ENCODE measurements around the gene SHISA9. TPM values are rescaled to one million over a fixed set of nuclear protein-coding genes. Genes with fewer than 3 reads are reported as not detected.

Gene SHISA9
- total RNA-seq, 1 donor from 2014 or later: not detected

- no peak for DNase-seq (ENCODE audit: low spot score)
These were observed 166.2 kb downstream of the SHISA9 start for GRCh38 chr16:13067648-13068047.

DNA sequence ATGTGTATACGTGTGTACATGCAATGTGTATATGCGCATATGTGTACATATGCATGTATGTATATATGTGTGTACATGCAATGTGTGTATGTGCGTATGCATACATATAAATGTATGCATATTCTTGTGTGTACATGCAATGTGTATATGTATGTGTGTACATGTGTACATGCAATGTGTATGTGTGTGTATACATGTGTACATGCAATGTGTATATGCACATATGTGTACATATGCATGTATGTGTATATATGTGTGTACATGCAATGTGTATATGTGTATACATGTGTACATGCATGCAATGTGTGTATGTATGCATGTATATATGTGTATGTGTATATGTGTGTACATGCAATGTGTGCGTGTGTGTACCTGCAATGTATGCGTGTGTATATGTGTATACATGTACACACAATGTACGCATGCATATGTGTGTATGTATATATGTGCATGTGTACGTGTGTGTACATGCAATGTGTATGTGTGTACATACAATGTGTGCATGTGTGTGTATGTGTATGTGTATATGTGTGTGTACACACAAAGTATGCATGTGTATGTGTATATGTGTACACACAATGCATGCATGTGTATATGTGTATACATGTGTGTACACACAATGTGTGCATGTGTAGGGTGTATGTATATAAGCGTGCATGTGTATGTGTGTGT is 167.7 kb downstream of the SHISA9 start:
- DNase-seq (ENCODE audit: low spot score): no peak

DNA sequence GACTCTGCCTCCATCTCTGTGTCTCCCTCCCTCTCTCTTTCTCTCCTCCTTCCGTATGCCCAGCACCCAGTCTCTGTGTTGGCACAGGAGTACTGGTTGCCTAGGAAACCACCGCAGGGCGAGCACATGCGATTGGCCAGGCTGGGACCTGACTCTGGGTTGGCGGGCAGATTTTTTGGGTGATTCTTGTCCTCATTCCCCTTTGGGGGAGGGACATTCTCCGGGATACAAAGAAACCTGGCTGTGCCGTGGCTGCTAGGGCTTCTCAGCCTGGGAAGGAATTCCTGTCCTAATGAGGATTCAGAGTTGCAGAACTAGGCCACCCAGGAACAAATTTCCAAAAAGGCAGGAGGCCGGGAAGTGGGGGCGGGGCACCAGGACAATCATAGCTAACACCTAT is 168.9 kb downstream of the SHISA9 start:
- DNase-seq (ENCODE audit: low spot score): no peak

DNA sequence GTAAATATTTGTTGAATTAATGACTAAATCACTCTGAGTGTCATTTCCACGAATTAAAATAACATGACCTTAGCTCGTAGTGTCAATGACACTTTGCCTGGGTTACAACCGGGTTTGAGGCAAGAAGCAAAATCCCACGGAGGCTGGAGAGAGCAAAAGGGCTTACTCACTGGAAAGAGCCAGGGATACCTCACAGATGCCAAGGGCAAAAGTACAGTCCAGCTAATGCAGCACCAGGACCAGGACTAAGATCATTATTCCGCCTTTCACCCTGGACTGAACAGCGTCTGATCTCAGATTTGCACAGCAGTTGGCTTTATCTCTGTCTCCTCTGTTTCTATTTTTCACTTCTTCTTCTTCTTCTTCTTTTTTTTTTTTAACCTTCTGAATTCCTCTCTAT is 175.5 kb downstream of the SHISA9 start:
- DNase-seq (ENCODE audit: low spot score): no peak

DNA sequence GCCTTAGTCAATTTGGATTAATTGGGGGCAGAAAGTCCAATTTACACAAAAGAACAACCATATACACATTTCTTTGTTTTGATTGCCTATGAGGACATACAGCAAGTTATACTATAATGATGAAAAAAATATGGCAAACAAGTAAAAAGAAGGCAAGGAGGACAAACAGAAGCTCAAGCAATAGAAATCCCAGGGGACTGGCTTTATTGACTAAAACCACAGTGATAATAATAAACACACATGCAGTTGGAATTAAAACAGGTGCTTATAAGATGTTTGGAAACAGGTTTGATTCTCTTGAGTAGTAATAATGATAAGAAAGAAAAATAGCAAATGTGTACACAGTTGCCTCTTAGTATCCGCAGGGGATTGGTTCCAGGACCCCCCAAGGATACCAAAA is 176.4 kb downstream of the SHISA9 start:
- DNase-seq (ENCODE audit: low spot score): no peak

DNA sequence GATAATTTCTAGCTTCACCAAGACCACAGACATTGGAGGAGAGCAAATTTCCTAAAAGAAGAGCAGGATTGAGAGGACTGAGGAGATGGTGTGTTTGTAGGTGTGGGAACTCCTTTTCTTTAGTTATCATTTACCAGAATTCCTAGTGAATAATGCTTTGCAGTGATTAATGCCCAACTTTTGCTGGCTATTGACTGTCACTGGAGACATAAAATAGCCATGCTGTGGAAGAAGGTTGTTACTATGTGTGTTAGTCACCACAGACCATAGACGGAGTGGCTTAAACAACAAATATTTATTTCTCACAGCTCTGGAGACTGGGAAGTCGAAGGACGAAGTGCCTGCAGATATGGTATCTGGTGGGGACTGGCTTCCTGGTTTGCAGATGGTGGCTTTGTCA is 179.1 kb downstream of the SHISA9 start:
- no peak for DNase-seq (ENCODE audit: low spot score)

GRCh38 chr16:13081825-13082331 is 180.5 kb downstream of the SHISA9 start:
- no peak for DNase-seq (ENCODE audit: low spot score)

DNA sequence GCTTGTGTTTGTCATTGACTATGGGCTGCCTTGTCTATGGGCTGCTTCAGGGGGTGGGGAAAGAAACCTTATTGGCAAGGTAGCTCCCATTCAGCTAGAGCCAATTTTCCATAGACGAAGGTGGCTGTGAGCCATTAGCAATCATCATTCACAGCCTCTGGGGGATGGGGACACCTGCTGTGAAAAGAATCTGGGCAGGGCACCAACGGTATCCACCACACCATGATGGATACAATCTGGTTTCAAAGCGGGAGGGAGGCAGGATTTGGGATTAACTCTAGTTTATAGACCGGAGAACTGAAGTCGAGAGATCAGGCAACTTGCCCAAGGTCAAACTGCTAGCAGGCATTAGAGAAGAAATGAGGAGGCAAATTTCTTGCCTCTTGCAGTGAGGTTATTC is 182.3 kb downstream of the SHISA9 start:
- no peak for DNase-seq (ENCODE audit: low spot score)

- DNase-seq (ENCODE audit: low spot score): no peak
These were observed 182.9 kb downstream of the SHISA9 start for GRCh38 chr16:13084331-13084730.

GRCh38 chr16:13093661-13094060 is 192.3 kb downstream of the SHISA9 start:
- DNase-seq (ENCODE audit: low spot score): no peak

DNA sequence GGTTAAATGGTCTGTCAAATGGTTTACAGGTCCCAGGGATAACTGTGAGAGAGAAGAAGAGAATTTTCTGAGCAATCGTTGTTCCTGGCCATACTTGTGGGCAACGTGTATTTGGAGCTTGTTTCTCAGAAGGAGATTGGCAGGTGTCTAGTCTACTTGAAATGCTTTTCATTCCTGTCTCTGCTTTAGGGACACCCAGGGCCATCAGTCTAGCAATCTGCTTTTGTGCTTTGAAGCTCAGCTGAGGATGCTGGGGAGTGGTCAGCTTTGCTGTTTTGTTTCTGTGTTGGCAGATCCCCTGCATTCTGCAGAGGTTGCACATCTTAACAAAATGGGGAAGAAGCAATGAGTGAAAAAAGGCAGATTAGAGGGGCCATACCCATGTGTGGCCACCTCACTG is 193.7 kb downstream of the SHISA9 start:
- DNase-seq (ENCODE audit: low spot score): no peak

- no peak for DNase-seq (ENCODE audit: low spot score)
These were observed 197.1 kb downstream of the SHISA9 start for GRCh38 chr16:13098536-13098935.

DNA sequence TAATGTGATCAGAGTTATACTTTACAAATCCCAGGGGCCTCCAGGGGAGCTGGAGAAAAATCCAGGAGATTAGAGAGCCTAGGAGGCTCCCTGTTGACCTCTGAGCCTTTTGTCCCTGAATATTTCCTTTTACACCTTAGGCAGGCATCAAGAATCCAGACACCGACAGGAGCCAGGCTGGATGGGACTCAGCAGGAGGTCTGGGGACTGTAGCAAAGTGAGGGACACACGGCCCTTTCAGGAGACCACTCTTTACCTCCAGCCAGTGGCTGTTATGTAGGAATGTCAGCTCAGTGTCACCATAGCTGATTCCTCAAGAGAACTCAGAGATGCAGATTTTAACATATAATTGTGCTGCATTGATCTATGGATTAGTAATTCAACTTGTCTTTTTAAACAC is 198.4 kb downstream of the SHISA9 start:
- DNase-seq (ENCODE audit: low spot score): no peak

DNA sequence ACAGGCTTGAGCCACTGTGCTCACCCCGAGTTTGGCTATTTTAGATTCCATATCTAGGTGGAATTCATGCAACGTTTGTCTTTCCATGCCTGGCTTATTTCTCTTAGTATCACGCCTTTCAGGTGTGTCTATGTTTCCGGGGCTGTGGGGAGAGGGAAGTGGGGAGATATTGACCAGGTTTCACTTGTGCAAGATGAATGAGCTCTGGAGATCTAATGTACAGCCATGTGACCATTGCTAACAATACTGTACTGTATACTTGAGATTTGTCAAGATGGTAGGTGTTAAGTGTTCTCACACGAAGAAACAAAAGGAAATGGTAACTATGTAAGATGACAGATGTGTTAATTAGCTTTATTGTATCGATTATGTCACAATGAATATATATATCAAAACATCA is 199.6 kb downstream of the SHISA9 start:
- DNase-seq (ENCODE audit: low spot score): no peak

DNA sequence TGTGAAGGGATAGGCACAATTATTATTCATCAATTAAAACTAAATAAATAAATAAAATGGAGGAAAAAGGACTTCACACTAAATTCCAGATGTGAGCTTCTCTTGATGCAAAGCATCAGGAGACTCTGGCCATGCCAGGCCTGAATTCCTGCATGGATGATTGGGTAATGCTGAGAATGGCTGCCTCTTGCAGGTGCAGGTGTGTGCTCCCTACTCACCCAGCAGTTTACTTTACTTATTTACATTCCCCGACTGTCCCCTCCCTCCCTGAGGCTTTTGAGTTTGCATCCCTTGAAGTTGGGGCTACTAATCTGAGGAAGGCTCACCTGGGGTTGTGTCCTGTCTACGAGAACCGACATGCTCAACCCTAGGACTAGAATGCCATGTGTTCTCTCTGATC is 200.4 kb downstream of the SHISA9 start:
- no peak for DNase-seq (ENCODE audit: low spot score)

GRCh38 chr16:13102401-13102800 is 201.0 kb downstream of the SHISA9 start:
- no peak for DNase-seq (ENCODE audit: low spot score)

- DNase-seq (ENCODE audit: low spot score): no peak
These were observed 202.6 kb downstream of the SHISA9 start for GRCh38 chr16:13103831-13104530.

- no peak for DNase-seq (ENCODE audit: low spot score)
These were observed 203.4 kb downstream of the SHISA9 start for GRCh38 chr16:13104772-13105171.

- no peak for DNase-seq (ENCODE audit: low spot score)
These were observed 204.0 kb downstream of the SHISA9 start for GRCh38 chr16:13105427-13105826.

DNA sequence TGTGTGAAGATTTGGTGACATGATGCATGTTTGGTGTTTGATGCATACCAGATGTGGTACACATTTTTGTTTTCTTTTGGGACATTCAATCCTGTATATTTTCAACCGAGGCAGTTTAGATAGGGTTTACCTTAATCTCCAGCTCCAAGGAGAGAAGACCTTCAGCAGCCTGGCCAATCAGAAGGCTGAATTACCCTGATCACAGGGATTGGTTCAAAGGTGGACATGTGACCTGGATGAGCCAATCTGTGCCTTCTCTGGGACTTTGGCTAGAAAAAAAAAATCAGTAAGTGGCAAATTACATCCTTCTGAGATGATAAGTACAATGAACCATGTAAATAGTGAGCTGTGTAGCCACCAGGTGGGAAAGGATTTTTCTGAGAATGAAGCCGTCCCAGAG is 205.1 kb downstream of the SHISA9 start:
- DNase-seq (ENCODE audit: low spot score): no peak

GRCh38 chr16:13108126-13108525 is 206.7 kb downstream of the SHISA9 start:
- DNase-seq (ENCODE audit: low spot score): no peak

DNA sequence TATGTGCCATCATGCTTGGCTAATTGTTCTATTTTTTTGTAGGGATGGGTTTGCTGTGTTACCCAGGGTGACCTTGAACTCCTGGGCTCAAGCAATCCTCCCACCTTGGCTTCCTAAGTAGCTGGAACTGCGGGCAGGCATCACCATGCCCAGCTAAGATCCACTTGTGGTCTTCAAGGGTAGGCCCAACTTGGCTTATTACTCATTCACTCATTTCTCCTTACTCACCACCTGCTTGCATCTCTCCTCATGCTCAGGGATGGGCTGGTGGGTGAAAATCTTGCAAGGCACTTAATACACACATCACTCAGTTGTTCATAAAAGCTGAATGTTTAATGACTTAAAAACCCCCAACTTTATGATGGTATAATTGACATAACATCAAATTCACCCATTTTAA is 207.8 kb downstream of the SHISA9 start:
- no peak for DNase-seq (ENCODE audit: low spot score)
